GM12872 (cell line): ENCODE measurements around the gene CELSR1.

ENCODE experiments used
- CTCF ChIP-seq: IDR thresholded peaks from 3 replicates; pipeline ENCODE4 v1.5.1; 2011; ENCODE audit warnings: low read depth, mild to moderate bottlenecking, low read length, moderate library complexity; ENCODE audit not compliant: insufficient read depth

The CELSR1 gene

DNA sequence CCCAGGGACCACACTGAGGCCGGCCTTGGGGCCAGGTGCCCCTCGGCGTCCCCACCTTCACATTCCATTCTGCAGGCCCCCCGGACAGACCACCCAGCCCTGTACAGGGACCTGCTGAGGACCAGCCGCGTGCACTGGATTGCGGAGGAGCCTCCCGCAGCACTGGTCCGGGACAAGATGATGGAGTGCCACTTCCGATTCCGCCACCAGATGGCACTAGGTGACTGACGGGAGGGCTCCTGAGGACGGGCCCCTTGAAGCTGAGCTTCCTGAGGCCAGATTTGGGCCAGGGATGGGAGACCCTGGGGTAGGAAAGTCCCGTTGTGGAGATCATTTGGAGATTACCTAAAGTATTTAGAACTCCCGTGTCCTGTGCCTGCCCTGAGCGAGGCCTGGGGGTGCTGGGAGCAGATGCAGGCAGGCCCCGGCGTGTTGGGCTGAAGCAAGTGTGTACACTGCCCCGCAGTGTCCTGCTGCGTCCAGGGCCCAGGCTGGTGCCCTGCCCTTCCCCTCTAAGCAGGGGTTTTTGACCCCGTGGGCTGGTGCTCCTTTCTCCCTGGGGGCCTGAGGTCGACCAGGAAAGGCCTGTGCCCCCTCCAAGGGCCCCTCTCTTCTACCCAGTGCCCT is 181.9 kb downstream of the CELSR1 start:
- peak; percentile 80 for TF ChIP-seq CTCF

- no peak for TF ChIP-seq CTCF
These were observed 182.5 kb downstream of the CELSR1 start for GRCh38 chr22:46354993-46355305.

DNA sequence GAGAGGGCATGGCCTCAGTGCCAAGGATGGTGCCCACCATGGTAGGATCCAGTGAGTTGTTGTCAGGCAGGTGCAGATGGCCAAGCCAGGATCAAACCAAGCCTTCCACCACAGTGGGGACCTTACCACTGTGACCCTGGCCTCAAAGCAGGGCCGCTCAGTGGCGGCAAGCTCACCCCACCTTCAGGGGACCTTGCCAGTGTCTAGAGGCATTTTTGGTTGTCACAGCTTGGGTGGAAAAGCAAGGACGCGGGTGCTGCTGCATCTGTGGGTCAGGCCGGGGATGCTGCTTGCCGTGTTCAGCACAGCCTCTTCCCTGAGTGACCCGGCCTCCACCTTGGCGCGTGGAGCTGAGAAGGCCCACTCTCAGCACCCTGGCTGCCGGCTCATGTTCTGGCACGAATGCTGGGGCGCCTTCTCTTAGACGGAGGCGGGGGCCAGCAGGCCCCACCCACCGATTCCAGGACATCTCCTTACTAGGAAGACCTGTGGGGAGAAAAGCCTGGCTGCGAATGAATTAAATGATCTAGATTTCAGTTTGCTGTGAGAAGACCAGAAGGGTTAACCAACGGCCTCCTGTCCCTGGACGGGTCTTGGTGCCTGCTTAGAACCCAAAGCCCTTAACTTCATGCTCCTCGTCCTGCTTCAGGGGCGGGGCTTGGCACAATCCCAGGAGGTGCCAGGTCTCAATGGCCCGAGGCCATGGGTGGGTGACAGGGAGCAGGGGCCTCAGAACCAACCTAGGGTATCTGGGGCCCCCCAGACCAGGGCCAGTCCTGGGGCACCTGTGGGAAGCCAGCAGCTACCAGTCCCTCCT is 183.0 kb downstream of the CELSR1 start:
- no peak for TF ChIP-seq CTCF

DNA sequence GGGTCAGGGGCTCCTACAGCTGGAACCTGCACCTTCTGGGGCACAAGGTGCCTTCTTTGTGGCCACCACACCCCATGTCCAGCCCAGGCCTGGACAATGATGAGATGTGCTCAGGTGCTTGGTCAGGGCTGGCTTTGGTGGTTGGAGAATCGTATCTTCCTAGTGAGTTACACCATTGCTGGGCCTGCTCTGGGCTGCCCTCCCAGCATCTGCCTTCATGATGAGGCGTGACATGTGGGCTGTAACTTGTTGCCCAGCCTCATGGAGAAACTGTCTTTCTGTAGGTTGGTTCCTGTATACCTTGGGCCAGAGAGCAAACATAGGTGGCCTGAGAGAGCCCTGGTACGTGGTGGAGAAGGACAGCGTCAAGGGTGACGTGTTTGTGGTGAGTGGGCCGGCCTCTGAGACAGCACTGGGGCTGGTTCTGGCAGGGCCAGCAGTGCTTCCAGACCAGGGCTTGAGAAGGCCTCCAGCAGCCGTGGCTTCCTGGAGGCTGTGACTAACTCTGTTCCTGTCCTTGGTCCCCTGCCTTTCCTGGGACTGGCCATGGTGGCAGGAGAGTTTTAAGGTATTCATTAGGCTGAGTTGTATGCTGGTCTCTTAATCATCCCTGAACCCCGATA is 183.8 kb downstream of the CELSR1 start:
- no peak for TF ChIP-seq CTCF

GRCh38 chr22:46352691-46353386 is 184.6 kb downstream of the CELSR1 start:
- no peak for TF ChIP-seq CTCF

GRCh38 chr22:46352276-46352675 is 185.1 kb downstream of the CELSR1 start:
- no peak for TF ChIP-seq CTCF

DNA sequence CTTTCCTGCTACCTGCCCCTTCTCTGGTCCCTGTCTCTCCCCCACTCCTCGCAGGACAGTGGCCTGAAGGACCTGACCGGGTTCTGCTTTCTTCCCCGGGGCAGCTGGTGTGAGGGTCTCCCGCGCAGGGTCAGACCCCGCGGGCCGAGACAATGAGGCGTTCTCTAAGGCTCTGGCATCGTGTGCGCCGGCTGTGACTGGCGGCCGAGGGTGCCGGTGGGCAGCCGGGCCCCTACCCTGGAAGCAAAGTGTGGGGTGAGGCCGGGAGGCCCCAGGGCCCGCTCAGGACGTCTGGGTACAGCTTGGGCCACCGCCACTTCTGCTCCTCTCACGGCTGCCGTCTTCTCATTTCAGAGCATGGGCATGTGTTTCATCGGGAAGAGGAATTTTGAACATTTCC is 185.7 kb downstream of the CELSR1 start:
- TF ChIP-seq CTCF, result no peak
